ENCODE measurements around the gene CAMKMT. TPM values are rescaled to one million over a fixed set of nuclear protein-coding genes. Genes with fewer than 3 reads are reported as not detected.

Gene CAMKMT
- total RNA-seq, 1 experiment from 2014 or later: 17.4 TPM

DNA sequence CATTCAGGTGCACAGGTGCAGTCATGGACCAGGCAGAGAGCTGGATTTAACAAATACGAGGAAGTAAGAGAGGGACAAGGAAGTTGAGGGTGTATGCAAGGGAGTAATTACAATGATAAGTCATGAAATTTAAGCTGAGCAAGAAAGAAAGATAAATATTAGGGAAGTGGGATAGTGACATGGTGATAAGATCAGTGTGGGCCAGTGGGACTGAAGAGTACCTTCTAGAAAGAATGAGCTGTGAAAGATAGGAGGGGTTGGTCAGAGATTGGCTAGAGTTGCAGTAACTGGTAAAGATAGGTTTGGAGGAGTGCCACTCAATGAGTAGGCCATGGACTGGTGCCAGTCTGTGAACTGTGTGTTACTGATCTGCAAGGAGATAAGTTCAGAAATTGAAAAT is 378.9 kb downstream of the CAMKMT start:
- H3K27ac Mint-ChIP-seq: no peak overlapping the region
- Histone ChIP-seq H2BK15ac (ENCODE audit: low read depth, low read length) (no peak overlapping the region), H2BK5ac (ENCODE audit: insufficient read length, low read length) (no peak overlapping the region), H3K79me2 (ENCODE audit: insufficient read depth, low read length) (no peaks in the 10 kb centered on the region), H3K23me2 (ENCODE audit: insufficient read length, low read depth, low read length, poor library complexity, severe bottlenecking) (no peaks in the 10 kb centered on the region), H4K20me1 (ENCODE audit: control insufficient read depth, insufficient read depth, insufficient read length) (no peaks in the 10 kb centered on the region), H2AK5ac (ENCODE audit: insufficient read length, low read length) (no peak overlapping the region), H2BK20ac (ENCODE audit: low read depth, low read length, poor library complexity, severe bottlenecking) (no peak overlapping the region), H3K14ac (ENCODE audit: insufficient read depth, low read length) (no peak overlapping the region), H3K27me3 (ENCODE audit: insufficient read depth, low read length) (no peaks in the 10 kb centered on the region), H3K4ac (ENCODE audit: low read depth, low read length) (no peak overlapping the region), H3K4me1 (ENCODE audit: insufficient read depth, low read length) (peaks cover 2% of the 10 kb centered on the region; the same call in 1 of the 2 replicates), H2BK12ac (ENCODE audit: insufficient read length, low read depth, low read length) (no peak overlapping the region), H3K4me2 (ENCODE audit: insufficient read depth, insufficient read length, low read length) (no peak overlapping the region), H3K23ac (ENCODE audit: insufficient read length, low read depth, low read length) (no peak overlapping the region), H3K9me3 (ENCODE audit: control insufficient read depth, low read depth, low read length) (no peaks in the 10 kb centered on the region), H3K9ac (ENCODE audit: extremely low read depth, insufficient read length, low read length) (no peak overlapping the region), H2BK120ac (ENCODE audit: low read depth, low read length, poor library complexity, severe bottlenecking) (no peak overlapping the region), H3T11ph (ENCODE audit: low read length) (no peak overlapping the region), H2AFZ (ENCODE audit: low read length) (no peak overlapping the region), H4K5ac (ENCODE audit: insufficient read length, low read depth, low read length) (no peak overlapping the region), H4K8ac (replicated peaks; ENCODE audit: insufficient read length, low read depth, low read length) (no peak overlapping the region), H3K79me1 (ENCODE audit: insufficient read depth, low read depth, low read length, poor library complexity, severe bottlenecking) (no peaks in the 10 kb centered on the region), H3K18ac (ENCODE audit: insufficient read length, low read depth, low read length) (no peak overlapping the region), H3K27ac (ENCODE audit: insufficient read length, low read depth, low read length) (no peak overlapping the region), H4K91ac (ENCODE audit: insufficient read length, low read depth, low read length) (no peak overlapping the region), H3K56ac (ENCODE audit: insufficient read length, low read depth, low read length) (no peak overlapping the region)
- peaks cover 9 to 11% of the 10 kb centered on the region in 2 experiments for H3K4me1 Mint-ChIP-seq
- peaks cover 11 to 18% (median 11%) of the 10 kb centered on the region in 3 experiments; a peak in 6 of 7 replicates for H3K36me3 Mint-ChIP-seq (ENCODE audit: insufficient read depth in 1 of 3, low read depth in 3 of 3)
- no peak overlapping the region for H3K4me3 Mint-ChIP-seq
- no peaks in the 10 kb centered on the region; the same call in 1 of the 2 replicates for H3K27me3 Mint-ChIP-seq (ENCODE audit: low read depth)
- no CpG with 5 or more reads among the region's 1 CpG for WGBS (ENCODE audit: extremely low coverage, insufficient read length, low lambda C conversion rate)
- no peak for DNase-seq
- peaks cover 17 to 20% of the 10 kb centered on the region in 2 experiments for H3K9me3 Mint-ChIP-seq
- TF ChIP-seq, protein P1, sequence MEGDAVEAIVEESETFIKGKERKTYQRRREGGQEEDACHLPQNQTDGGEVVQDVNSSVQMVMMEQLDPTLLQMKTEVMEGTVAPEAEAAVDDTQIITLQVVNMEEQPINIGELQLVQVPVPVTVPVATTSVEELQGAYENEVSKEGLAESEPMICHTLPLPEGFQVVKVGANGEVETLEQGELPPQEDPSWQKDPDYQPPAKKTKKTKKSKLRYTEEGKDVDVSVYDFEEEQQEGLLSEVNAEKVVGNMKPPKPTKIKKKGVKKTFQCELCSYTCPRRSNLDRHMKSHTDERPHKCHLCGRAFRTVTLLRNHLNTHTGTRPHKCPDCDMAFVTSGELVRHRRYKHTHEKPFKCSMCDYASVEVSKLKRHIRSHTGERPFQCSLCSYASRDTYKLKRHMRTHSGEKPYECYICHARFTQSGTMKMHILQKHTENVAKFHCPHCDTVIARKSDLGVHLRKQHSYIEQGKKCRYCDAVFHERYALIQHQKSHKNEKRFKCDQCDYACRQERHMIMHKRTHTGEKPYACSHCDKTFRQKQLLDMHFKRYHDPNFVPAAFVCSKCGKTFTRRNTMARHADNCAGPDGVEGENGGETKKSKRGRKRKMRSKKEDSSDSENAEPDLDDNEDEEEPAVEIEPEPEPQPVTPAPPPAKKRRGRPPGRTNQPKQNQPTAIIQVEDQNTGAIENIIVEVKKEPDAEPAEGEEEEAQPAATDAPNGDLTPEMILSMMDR (conservative IDR thresholded peaks at IDR 0.05): no peak

Data from H9 (cell line).